ENCODE measurements around the gene CDH23. TPM values are rescaled to one million over a fixed set of nuclear protein-coding genes. Genes with fewer than 3 reads are reported as not detected.

Gene CDH23
- total RNA-seq, 1 donor from 2014 or later: 0.29 TPM

DNA sequence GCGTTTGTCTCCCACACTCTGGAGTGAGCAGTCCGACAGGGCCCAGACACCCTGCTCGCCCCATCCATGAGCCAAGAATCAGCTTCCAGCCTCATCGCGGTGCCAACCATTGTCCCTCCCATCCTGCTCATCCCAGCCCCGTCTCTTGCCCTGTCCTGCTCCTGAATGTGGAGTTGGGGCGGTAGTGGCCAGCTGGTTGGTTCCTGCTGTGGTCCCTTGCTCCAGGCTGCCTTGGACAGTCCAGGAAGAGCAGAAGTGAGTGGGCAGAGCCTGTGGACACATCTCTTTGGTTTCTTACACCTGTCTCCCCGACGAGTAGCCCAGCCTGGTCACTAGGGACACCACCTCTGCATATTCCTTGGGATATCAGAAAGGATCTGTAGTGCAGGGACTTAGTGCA, 63.9 kb downstream of the CDH23 start:
- no peak overlapping the region for H3K27ac Mint-ChIP-seq
- H3K4me1 Mint-ChIP-seq: no peaks in the 10 kb centered on the region
- no peaks in the 10 kb centered on the region for H3K36me3 Mint-ChIP-seq (ENCODE audit: low read depth)
- ATAC-seq (ENCODE audit: low read depth) (no peak), DNase-seq (no peak)
- ChIA-PET POLR2A (no interaction called here), CTCF (no interaction called here)
- peaks cover 16% of the 10 kb centered on the region for H3K27me3 Mint-ChIP-seq
- H3K4me3 Mint-ChIP-seq: no peak overlapping the region
- intact Hi-C loops (cut with micrococcal nuclease): no loop called here
- H3K9me3 Mint-ChIP-seq: no peaks in the 10 kb centered on the region
- TF ChIP-seq, protein P1, sequence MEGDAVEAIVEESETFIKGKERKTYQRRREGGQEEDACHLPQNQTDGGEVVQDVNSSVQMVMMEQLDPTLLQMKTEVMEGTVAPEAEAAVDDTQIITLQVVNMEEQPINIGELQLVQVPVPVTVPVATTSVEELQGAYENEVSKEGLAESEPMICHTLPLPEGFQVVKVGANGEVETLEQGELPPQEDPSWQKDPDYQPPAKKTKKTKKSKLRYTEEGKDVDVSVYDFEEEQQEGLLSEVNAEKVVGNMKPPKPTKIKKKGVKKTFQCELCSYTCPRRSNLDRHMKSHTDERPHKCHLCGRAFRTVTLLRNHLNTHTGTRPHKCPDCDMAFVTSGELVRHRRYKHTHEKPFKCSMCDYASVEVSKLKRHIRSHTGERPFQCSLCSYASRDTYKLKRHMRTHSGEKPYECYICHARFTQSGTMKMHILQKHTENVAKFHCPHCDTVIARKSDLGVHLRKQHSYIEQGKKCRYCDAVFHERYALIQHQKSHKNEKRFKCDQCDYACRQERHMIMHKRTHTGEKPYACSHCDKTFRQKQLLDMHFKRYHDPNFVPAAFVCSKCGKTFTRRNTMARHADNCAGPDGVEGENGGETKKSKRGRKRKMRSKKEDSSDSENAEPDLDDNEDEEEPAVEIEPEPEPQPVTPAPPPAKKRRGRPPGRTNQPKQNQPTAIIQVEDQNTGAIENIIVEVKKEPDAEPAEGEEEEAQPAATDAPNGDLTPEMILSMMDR (IDR thresholded peaks at IDR 0.05): no peak

DNA sequence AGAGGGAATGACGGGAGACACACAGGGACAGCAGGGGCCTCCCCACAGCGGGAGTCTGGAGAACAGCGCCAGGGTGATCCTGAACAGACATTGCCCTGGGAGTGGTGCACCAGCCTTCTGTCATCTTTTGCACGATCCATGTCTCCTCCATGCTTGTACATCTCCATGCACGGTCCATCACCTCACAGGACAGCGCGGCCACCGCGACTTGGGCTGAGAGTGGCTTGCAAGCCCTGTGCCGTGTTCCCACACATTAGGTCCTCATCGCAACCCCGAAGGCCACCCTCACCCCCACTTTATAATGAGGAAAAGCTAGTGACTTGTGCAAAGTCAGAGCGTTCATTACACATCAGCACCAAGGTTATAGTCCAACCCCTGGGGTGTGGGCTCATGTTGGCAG, 64.7 kb downstream of the CDH23 start:
- no peaks in the 10 kb centered on the region for H3K36me3 Mint-ChIP-seq (ENCODE audit: low read depth)
- ChIA-PET CTCF (no interaction called here), POLR2A (no interaction called here)
- no peak overlapping the region for H3K27ac Mint-ChIP-seq
- H3K4me1 Mint-ChIP-seq: no peaks in the 10 kb centered on the region
- H3K9me3 Mint-ChIP-seq: no peaks in the 10 kb centered on the region
- TF ChIP-seq, protein P1 (IDR thresholded peaks at IDR 0.05): no peak
- intact Hi-C loops (cut with micrococcal nuclease): no loop called here
- peaks cover 12% of the 10 kb centered on the region for H3K27me3 Mint-ChIP-seq
- ATAC-seq (ENCODE audit: low read depth) (no peak), DNase-seq (no peak)
- no peak overlapping the region for H3K4me3 Mint-ChIP-seq

DNA sequence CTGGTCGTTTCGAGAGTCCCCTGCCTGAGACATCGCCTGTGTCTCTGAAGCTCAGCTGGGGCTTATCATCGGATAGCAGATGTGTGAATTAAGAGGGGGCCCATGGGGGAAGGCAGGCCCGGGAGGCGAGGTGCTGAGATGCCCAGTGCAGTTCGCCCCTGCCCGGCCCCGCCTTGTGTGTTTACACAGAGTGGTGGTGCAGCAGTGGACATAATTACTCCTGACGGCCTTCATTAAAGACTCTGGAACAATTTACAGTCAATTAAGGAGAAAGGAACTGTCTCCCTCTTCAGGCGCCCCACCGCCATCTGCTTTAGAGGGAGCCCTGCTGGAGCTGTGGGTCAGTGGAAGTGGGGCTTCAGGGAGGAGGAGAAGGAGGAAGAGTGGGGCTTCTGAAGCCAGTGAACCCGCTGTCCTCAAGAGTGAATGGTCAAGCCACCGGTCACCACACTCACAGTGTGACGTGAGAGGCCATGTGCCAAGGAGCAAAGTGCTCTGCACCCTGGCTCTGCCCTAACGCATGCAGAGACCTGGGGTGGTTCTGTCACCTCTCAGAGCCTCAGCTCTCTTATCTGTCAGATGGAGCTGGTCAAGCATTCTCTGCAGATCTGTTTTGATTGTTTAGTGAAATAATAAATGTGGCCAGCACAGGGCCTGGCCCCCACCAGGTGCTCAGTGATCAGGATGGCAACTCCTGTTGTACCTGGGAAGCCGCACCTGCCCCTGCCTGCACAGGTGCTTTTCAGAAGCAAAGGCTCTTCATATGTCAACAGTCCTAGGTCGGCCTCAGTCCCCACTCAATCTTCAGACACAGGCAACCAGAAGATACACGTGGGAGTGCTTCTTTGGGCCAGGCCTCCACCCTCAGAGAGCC, 65.6 kb downstream of the CDH23 start:
- Mint-ChIP-seq H3K36me3 (ENCODE audit: low read depth) (no peaks in the 10 kb centered on the region), H3K9me3 (no peaks in the 10 kb centered on the region), H3K27ac (no peak overlapping the region), H3K4me1 (no peaks in the 10 kb centered on the region), H3K27me3 (peaks cover 10% of the 10 kb centered on the region), H3K4me3 (no peak overlapping the region)
- ChIA-PET CTCF (no interaction called here), POLR2A (no interaction called here)
- ATAC-seq (ENCODE audit: low read depth) (no peak), DNase-seq (no peak)
- intact Hi-C loops (cut with micrococcal nuclease): no loop called here
- TF ChIP-seq, protein P1 (IDR thresholded peaks at IDR 0.05): no peak

DNA sequence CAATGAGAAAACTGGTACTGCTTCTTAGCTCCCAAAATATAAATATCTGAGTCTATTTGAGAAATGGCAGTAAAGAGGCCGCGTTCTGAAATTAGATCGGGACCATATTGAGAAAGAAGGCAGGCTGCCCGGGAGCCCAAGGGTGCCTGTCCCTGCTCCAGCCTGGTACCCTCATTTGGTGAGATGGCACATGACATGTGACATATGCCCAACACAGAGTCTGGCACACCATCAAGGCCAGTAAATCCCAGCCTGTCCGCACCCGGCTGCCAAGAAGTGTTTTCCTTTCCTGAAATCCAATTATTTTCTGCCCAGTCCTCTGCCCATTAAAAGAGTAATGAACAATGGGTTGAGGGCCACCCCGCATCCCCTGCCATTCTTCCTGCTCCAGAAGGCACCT, 66.4 kb downstream of the CDH23 start:
- intact Hi-C loops (cut with micrococcal nuclease): no loop called here
- no peaks in the 10 kb centered on the region for H3K9me3 Mint-ChIP-seq
- no peak overlapping the region for H3K4me3 Mint-ChIP-seq
- TF ChIP-seq, protein P1 (IDR thresholded peaks at IDR 0.05): no peak
- H3K27ac Mint-ChIP-seq: no peak overlapping the region
- H3K36me3 Mint-ChIP-seq (ENCODE audit: low read depth): no peaks in the 10 kb centered on the region
- DNase-seq: no peak
- CTCF ChIA-PET: no interaction called here
- no peak for ATAC-seq (ENCODE audit: low read depth)
- POLR2A ChIA-PET: no interaction called here
- H3K27me3 Mint-ChIP-seq: peaks cover 10% of the 10 kb centered on the region
- H3K4me1 Mint-ChIP-seq: no peaks in the 10 kb centered on the region

DNA sequence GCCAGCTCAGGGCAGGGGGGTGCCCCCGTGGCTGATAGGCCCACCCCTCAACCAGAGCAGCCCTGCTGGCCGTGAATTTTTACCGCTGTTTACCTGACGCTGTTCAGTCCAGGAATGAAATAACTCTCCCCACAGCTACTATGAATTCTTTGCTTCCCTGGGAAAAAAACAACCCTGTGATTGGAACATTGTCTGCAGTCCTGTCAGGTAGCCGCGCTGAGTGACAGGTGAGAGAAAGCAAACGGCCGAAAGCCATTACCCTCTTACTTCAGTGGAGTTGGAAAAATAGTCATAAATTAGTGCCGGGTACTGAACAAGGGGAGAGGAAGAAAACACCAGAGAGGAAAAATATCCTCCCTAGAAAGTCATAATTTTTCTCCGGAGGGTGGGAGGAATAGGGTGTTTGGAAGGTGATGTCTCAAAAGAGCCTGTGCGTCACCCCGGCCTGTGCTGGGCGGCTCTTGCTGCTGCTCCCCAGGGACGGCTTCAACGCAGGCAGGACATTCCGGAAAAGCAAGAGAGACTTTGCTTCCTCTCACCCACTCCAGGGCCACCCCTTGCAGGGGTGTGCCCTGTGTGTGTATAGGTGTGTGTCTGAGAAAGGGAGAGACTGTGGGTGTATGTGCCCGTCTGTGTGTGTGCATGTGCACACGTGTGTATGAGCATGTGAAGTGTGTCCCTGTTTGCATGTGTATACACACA, 69.0 kb downstream of the CDH23 start:
- CTCF ChIA-PET: no interaction called here
- Mint-ChIP-seq H3K36me3 (ENCODE audit: low read depth) (no peaks in the 10 kb centered on the region), H3K27me3 (peaks cover 7% of the 10 kb centered on the region), H3K4me3 (no peak overlapping the region), H3K4me1 (no peaks in the 10 kb centered on the region), H3K9me3 (no peaks in the 10 kb centered on the region), H3K27ac (no peak overlapping the region)
- POLR2A ChIA-PET: no interaction called here
- DNase-seq (no peak), ATAC-seq (ENCODE audit: low read depth) (no peak)
- TF ChIP-seq, protein P1 (IDR thresholded peaks at IDR 0.05): no peak
- intact Hi-C loops (cut with micrococcal nuclease): no loop called here

Data from activated B cell treated with CpG ODN at 0.5 μM for 24 hours (primary cell).